Activated CD8-positive, alpha-beta T cell treated with anti-CD3 and anti-CD28 coated beads, Interleukin-2, amount 10 ng/mL, durations not matched to agents 7 days and 5 days (primary cell): ENCODE results near the gene OTUD5. TPM values are rescaled to one million over a fixed set of nuclear protein-coding genes. Genes with fewer than 3 reads are reported as not detected.

Source experiments
- ATAC-seq: fragments of 150-1000 bp; cut with Tn5 transposase; one replicate; pipeline ENCODE4 v1.10.0; 2021; ENCODE audit warnings: moderate library complexity
- CTCF ChIA-PET: fragments of 350-600 bp; sonication (Branson Sonifier 250); formaldehyde crosslinking; loops from one replicate; lab custom pipeline; 2021; ENCODE audit warnings: antibody characterized with exemption; lab: Charles Lee
- POLR2A ChIA-PET: fragments of 350-600 bp; sonication (Branson Sonifier 250); formaldehyde crosslinking; loops from one replicate; lab custom pipeline; 2021; ENCODE audit warnings: antibody characterized with exemption; lab: Charles Lee
- DNase-seq: peaks from one replicate; pipeline ENCODE4 v3.0.0-alpha.2; 2020
- H3K27ac Mint-ChIP-seq: one replicate; pipeline ENCODE4 v1.8.0; 2021; ENCODE audit warnings: mild to moderate bottlenecking, mixed read lengths
- H3K27me3 Mint-ChIP-seq: one replicate; pipeline ENCODE4 v1.8.0; 2021; ENCODE audit warnings: low read depth, mixed read lengths
- H3K36me3 Mint-ChIP-seq: one replicate; pipeline ENCODE4 v1.8.0; 2021; ENCODE audit warnings: low read depth, mixed read lengths
- H3K4me1 Mint-ChIP-seq: one replicate; pipeline ENCODE4 v1.8.0; 2021; ENCODE audit warnings: low read depth, mixed read lengths
- H3K4me3 Mint-ChIP-seq: one replicate; pipeline ENCODE4 v1.8.0; 2021; ENCODE audit warnings: mild to moderate bottlenecking, mixed read lengths
- H3K9me3 Mint-ChIP-seq: one replicate; pipeline ENCODE4 v1.8.0; 2022; ENCODE audit warnings: mixed read lengths; ENCODE audit not compliant: insufficient read depth
- total RNA-seq, 2 experiments: library from RNA; stranded (reverse); gene quantifications; one replicate each; pipeline ENCODE4 v1.2.3, GENCODE V29; 2021

OTUD5 gene
- total RNA-seq, 2 experiments from 2014 or later: 40.0 to 41.7 TPM

GRCh38 chrX:48936429-48937053, 20.9 kb downstream of the OTUD5 start:
- Mint-ChIP-seq H3K36me3 (peaks cover 50% of the 10 kb centered on the region), H3K27ac (peak overlapping the region; percentile 88), H3K27me3 (no peaks in the 10 kb centered on the region), H3K9me3 (no peaks in the 10 kb centered on the region), H3K4me3 (no peak overlapping the region), H3K4me1 (peaks cover 74% of the 10 kb centered on the region)
- ATAC-seq (no peak), DNase-seq (no peak)
- POLR2A ChIA-PET: interaction anchor here (0.6 to 7.2 kb wide), 11 partner anchors 9 to 1100 kb away, joined by 3 to 126 read pairs (median 3); partner anchors contain the start of genes GRIPAP1, PIM2, PQBP1 and SLC35A2
- CTCF ChIA-PET: interaction anchor here (0.8 to 3.0 kb wide), 8 partner anchors 10 to 288 kb away, joined by 3 to 23 read pairs (median 4); partner anchors contain the start of gene HDAC6

GRCh38 chrX:48935301-48935670, 22.1 kb downstream of the OTUD5 start:
- Mint-ChIP-seq H3K36me3 (peaks cover 48% of the 10 kb centered on the region), H3K27me3 (no peaks in the 10 kb centered on the region), H3K27ac (no peak overlapping the region), H3K9me3 (no peaks in the 10 kb centered on the region), H3K4me1 (peaks cover 63% of the 10 kb centered on the region), H3K4me3 (no peak overlapping the region)
- CTCF ChIA-PET: no interaction called here
- DNase-seq: no peak
- POLR2A ChIA-PET: no interaction called here
- ATAC-seq: no peak

GRCh38 chrX:48934581-48935300, 22.7 kb downstream of the OTUD5 start:
- ATAC-seq: no peak
- POLR2A ChIA-PET: interaction anchor here (2.2 kb wide), 1 partner anchor 15 kb away, joined by 5 read pairs; no protein-coding TSS in a partner anchor

GRCh38 chrX:48933757-48934156, 23.6 kb downstream of the OTUD5 start:
- peaks cover 48% of the 10 kb centered on the region for H3K4me1 Mint-ChIP-seq
- H3K36me3 Mint-ChIP-seq: peaks cover 48% of the 10 kb centered on the region
- H3K4me3 Mint-ChIP-seq: no peak overlapping the region
- DNase-seq: no peak
- ChIA-PET CTCF (no interaction called here), POLR2A (interaction anchor here (2.2 kb wide), 1 partner anchor 14 kb away, joined by 5 read pairs; no protein-coding TSS in a partner anchor)
- H3K27ac Mint-ChIP-seq: peak overlapping the region; percentile 16
- no peak for ATAC-seq
- no peaks in the 10 kb centered on the region for H3K9me3 Mint-ChIP-seq
- no peaks in the 10 kb centered on the region for H3K27me3 Mint-ChIP-seq

More at GRCh38 chrX:48934581-48935300, 22.7 kb downstream of the OTUD5 start:
- Mint-ChIP-seq H3K9me3 (no peaks in the 10 kb centered on the region), H3K4me3 (no peak overlapping the region), H3K36me3 (peaks cover 48% of the 10 kb centered on the region), H3K4me1 (peaks cover 58% of the 10 kb centered on the region), H3K27me3 (no peaks in the 10 kb centered on the region), H3K27ac (no peak overlapping the region)
- CTCF ChIA-PET: no interaction called here
- no peak for DNase-seq

- POLR2A ChIA-PET: interaction anchor here (1.5 kb wide), 1 partner anchor 9 kb away, joined by 6 read pairs; no protein-coding TSS in a partner anchor
- CTCF ChIA-PET: interaction anchor here (1.1 to 1.2 kb wide), 2 partner anchors 18 to 279 kb away, joined by 3 read pairs; no protein-coding TSS in a partner anchor
- Mint-ChIP-seq H3K4me3 (no peak overlapping the region), H3K36me3 (peaks cover 30% of the 10 kb centered on the region), H3K27ac (no peak overlapping the region), H3K27me3 (no peaks in the 10 kb centered on the region), H3K9me3 (no peaks in the 10 kb centered on the region), H3K4me1 (peaks cover 15% of the 10 kb centered on the region)
- ATAC-seq (no peak), DNase-seq (no peak)
Measured at GRCh38 chrX:48927736-48928382, 29.5 kb downstream of the OTUD5 start.

DNA sequence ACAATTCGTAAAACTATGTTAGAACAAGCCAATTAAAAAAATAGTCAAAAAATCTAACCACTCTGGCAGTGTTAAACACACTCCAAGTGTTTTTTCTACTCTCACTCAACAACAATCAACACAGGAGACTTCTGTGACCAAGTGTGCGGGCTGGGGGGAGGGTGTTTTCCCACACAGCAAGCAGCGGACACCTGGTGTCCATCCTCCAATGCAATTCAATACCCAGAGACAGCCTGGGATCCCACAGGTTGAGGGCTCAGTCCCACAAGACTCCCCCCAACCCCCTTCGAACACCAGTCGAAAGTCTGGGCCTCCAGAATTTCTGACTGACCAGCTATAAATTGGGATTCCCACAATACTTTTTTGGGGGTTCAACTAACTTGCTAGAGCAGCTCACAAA, 30.3 kb downstream of the OTUD5 start:
- POLR2A ChIA-PET: interaction anchor here (1.5 kb wide), 1 partner anchor 9 kb away, joined by 6 read pairs; no protein-coding TSS in a partner anchor
- H3K4me1 Mint-ChIP-seq: peaks cover 15% of the 10 kb centered on the region

DNA sequence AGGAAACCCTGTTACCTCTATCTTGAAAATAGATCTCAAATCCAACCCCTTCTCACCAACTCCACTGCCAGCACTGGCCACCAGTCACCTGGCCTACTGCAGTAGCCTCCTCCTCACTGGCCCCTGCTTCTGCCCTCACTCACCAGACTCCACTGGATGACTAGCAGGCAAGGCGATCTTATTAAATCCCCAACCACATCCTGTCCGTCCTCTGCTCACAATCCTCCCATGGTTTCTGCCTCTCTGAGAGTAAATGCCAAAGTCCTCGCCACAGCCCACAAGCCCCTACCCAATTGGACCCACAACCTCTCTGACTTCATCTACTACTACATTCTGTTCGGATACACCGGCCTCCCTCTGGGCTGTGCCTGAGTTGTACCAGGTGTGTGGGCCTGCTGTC, 33.1 kb downstream of the OTUD5 start:
- CTCF ChIA-PET: interaction anchor here (1.8 kb wide), 1 partner anchor 15 kb away, joined by 4 read pairs; no protein-coding TSS in a partner anchor
- H3K27me3 Mint-ChIP-seq: no peaks in the 10 kb centered on the region
- H3K4me1 Mint-ChIP-seq: peaks cover 38% of the 10 kb centered on the region
- POLR2A ChIA-PET: interaction anchor here (0.9 to 1.3 kb wide), 2 partner anchors 13 to 16 kb away, joined by 3 to 7 read pairs; no protein-coding TSS in a partner anchor
- no peak for DNase-seq
- H3K4me3 Mint-ChIP-seq: no peak overlapping the region
- no peaks in the 10 kb centered on the region for H3K9me3 Mint-ChIP-seq
- ATAC-seq: no peak
- peaks cover 29% of the 10 kb centered on the region for H3K36me3 Mint-ChIP-seq
- peak overlapping the region; percentile 64 for H3K27ac Mint-ChIP-seq

More for the DNA sequence above, 30.3 kb downstream of the OTUD5 start:
- no peak for DNase-seq
- Mint-ChIP-seq H3K27ac (no peak overlapping the region), H3K36me3 (peaks cover 31% of the 10 kb centered on the region), H3K9me3 (no peaks in the 10 kb centered on the region), H3K4me3 (no peak overlapping the region), H3K27me3 (no peaks in the 10 kb centered on the region)
- ATAC-seq: no peak
- CTCF ChIA-PET: interaction anchor here (1.1 to 1.2 kb wide), 3 partner anchors 11 to 279 kb away, joined by 3 to 4 read pairs (median 3); no protein-coding TSS in a partner anchor

GRCh38 chrX:48923771-48924170, 33.6 kb downstream of the OTUD5 start:
- CTCF ChIA-PET: interaction anchor here (1.8 kb wide), 1 partner anchor 16 kb away, joined by 4 read pairs; no protein-coding TSS in a partner anchor
- peaks cover 41% of the 10 kb centered on the region for H3K4me1 Mint-ChIP-seq
- peaks cover 29% of the 10 kb centered on the region for H3K36me3 Mint-ChIP-seq
- no peaks in the 10 kb centered on the region for H3K9me3 Mint-ChIP-seq
- ATAC-seq: no peak
- POLR2A ChIA-PET: interaction anchor here (0.9 to 1.3 kb wide), 2 partner anchors 13 to 16 kb away, joined by 3 to 7 read pairs; no protein-coding TSS in a partner anchor
- DNase-seq: no peak
- no peaks in the 10 kb centered on the region for H3K27me3 Mint-ChIP-seq
- no peak overlapping the region for H3K4me3 Mint-ChIP-seq
- peak overlapping the region; percentile 64 for H3K27ac Mint-ChIP-seq

GRCh38 chrX:48920718-48921104, 36.7 kb downstream of the OTUD5 start:
- ATAC-seq (no peak), DNase-seq (no peak)
- no peaks in the 10 kb centered on the region for H3K27me3 Mint-ChIP-seq
- CTCF ChIA-PET: interaction anchor here (1.1 to 1.8 kb wide), 6 partner anchors 17 to 122 kb away, joined by 3 to 23 read pairs (median 4); partner anchors contain the start of gene TFE3
- peak overlapping the region; percentile 90 for H3K4me3 Mint-ChIP-seq
- H3K27ac Mint-ChIP-seq: peak overlapping the region; percentile 89
- POLR2A ChIA-PET: interaction anchor here (0.8 to 5.2 kb wide), 4 partner anchors 13 to 38 kb away, joined by 4 to 126 read pairs (median 5); no protein-coding TSS in a partner anchor
- peaks cover 40% of the 10 kb centered on the region for H3K36me3 Mint-ChIP-seq
- H3K9me3 Mint-ChIP-seq: no peaks in the 10 kb centered on the region
- peaks cover 55% of the 10 kb centered on the region for H3K4me1 Mint-ChIP-seq

- ChIA-PET POLR2A (interaction anchor here (0.7 to 5.2 kb wide), 9 partner anchors 10 to 123 kb away, joined by 3 to 126 read pairs (median 3); partner anchors contain the start of gene TFE3), CTCF (interaction anchor here (1.2 to 1.8 kb wide), 5 partner anchors 17 to 26 kb away, joined by 3 to 23 read pairs (median 4); no protein-coding TSS in a partner anchor)
- peaks cover 38% of the 10 kb centered on the region for H3K36me3 Mint-ChIP-seq
- H3K9me3 Mint-ChIP-seq: no peaks in the 10 kb centered on the region
- peak overlapping the region; percentile 90 for H3K4me3 Mint-ChIP-seq
- no peak for ATAC-seq
- peak overlapping the region; percentile 89 for H3K27ac Mint-ChIP-seq
- H3K27me3 Mint-ChIP-seq: no peaks in the 10 kb centered on the region
- DNase-seq: peak; percentile 36
- peaks cover 55% of the 10 kb centered on the region for H3K4me1 Mint-ChIP-seq
Measured at GRCh38 chrX:48919947-48920717, 37.3 kb downstream of the OTUD5 start.
